Liver (tissue), 9 donors: ENCODE measurements around the gene CLTRN. TPM values are rescaled to one million over a fixed set of nuclear protein-coding genes. Genes with fewer than 3 reads are reported as not detected.

ENCODE experiments used
- DNase-seq: peaks from one replicate; pipeline ENCODE4 v3.0.0-alpha.2; 2017; ENCODE audit warnings: low spot score
- H3K27ac ChIP-seq, 2 donors: one replicate each; pipeline ENCODE4 v1.7.0; 2013; ENCODE audit warnings: inconsistent platforms in 2 of 2, low read length in 2 of 2, control low read depth in 1 of 2, low read depth in 1 of 2, mild to moderate bottlenecking in 1 of 2
- H3K27me3 ChIP-seq, 4 donors: one replicate each; pipeline versions ENCODE4 v1.6.1 to v1.7.0; 2013; ENCODE audit warnings: low read length in 3 of 4, inconsistent platforms in 1 of 4, mild to moderate bottlenecking in 1 of 4, moderate library complexity in 1 of 4; ENCODE audit not compliant: control insufficient read depth in 4 of 4, insufficient read depth in 4 of 4
- H3K36me3 ChIP-seq, 4 donors: one replicate each; pipeline versions ENCODE4 v1.6.1 to v1.7.0; 2013; ENCODE audit warnings: low read length in 3 of 4, mild to moderate bottlenecking in 3 of 4, low read depth in 1 of 4, moderate library complexity in 1 of 4; ENCODE audit not compliant: control insufficient read depth in 4 of 4, insufficient read depth in 3 of 4
- H3K4me1 ChIP-seq, 4 donors: one replicate each; pipeline versions ENCODE4 v1.6.1 to v1.7.0; 2013; ENCODE audit warnings: low read length in 3 of 4, mild to moderate bottlenecking in 3 of 4, moderate library complexity in 1 of 4; ENCODE audit not compliant: control insufficient read depth in 4 of 4, insufficient read depth in 4 of 4
- H3K4me3 ChIP-seq, 3 donors: one replicate each; pipeline versions ENCODE4 v1.6.1 to v1.7.0; 2013; ENCODE audit warnings: low read length in 3 of 3, control low read depth in 1 of 3, low read depth in 1 of 3, mild to moderate bottlenecking in 1 of 3
- H3K9ac ChIP-seq, 2 donors: one replicate each; pipeline ENCODE4 v1.7.0; 2013; ENCODE audit warnings: low read length in 2 of 2, mild to moderate bottlenecking in 2 of 2, moderate library complexity in 2 of 2, control low read depth in 1 of 2, low read depth in 1 of 2
- H3K9me3 ChIP-seq, 4 donors: one replicate each; pipeline versions ENCODE4 v1.6.1 to v1.7.0; 2013; ENCODE audit warnings: low read length in 3 of 4; ENCODE audit not compliant: control insufficient read depth in 4 of 4
- CTCF ChIP-seq: fragments of 150-350 bp; IDR thresholded peaks from 2 replicates; pipeline ENCODE4 v1.5.1; 2017; ENCODE audit warnings: improper control_type of control experiment, low read depth, low read length; ENCODE audit not compliant: missing input control
- EGR1 ChIP-seq, 2 donors: IDR thresholded peaks; 2 replicates each; pipeline ENCODE4 v1.6.1; 2016 to 2018; ENCODE audit warnings: antibody characterized with exemption in 2 of 2, low read depth in 2 of 2
- FOXA1 ChIP-seq: IDR thresholded peaks from 2 replicates; pipeline ENCODE4 v1.6.1; 2016; ENCODE audit warnings: antibody characterized with exemption
- FOXA2 ChIP-seq: IDR thresholded peaks from 2 replicates; pipeline ENCODE4 v1.6.1; 2016; ENCODE audit warnings: antibody characterized with exemption
- HNF4A ChIP-seq, 2 donors: conservative IDR thresholded peaks; 2 replicates each; pipeline ENCODE4 v1.6.1; 2016; ENCODE audit warnings: antibody characterized with exemption in 2 of 2, mild to moderate bottlenecking in 2 of 2
- NR2F2 ChIP-seq: IDR thresholded peaks from 2 replicates; pipeline ENCODE4 v1.6.1; 2016; ENCODE audit warnings: antibody characterized with exemption
- RAD21 ChIP-seq, 2 donors: IDR thresholded peaks; 2 replicates each; pipeline ENCODE4 v1.6.1; 2016; ENCODE audit warnings: antibody characterized with exemption in 2 of 2, mild to moderate bottlenecking in 2 of 2
- SP1 ChIP-seq: IDR thresholded peaks from 2 replicates; pipeline ENCODE4 v1.6.1; 2018; ENCODE audit warnings: antibody characterized with exemption, mild to moderate bottlenecking
- TAF1 ChIP-seq: conservative IDR thresholded peaks from 2 replicates; pipeline ENCODE4 v1.6.1; 2016; ENCODE audit warnings: antibody characterized with exemption, mild to moderate bottlenecking
- YY1 ChIP-seq: IDR thresholded peaks from 2 replicates; pipeline ENCODE4 v1.6.1; 2016; ENCODE audit warnings: antibody characterized with exemption, mild to moderate bottlenecking
- WGBS: extraction: QIAGEN DNeasy Blood & Tissue Kit; methylation state at CpG from one replicate; pipeline ENCODE4 v1.1.7; 2013; 5-methylcytosine and 5-hydroxymethylcytosine counted together
- polyA plus RNA-seq, 2 donors: library from polyadenylated mRNA; stranded (reverse) in 1 of 2; unstranded in 1 of 2; fragments of 200-250 nt in 1 of 2; fragments of >200 nt in 1 of 2; fragmentation: Nextera tagmentation in 1 of 2; extraction: Ambion mirVana in 1 of 2; gene quantifications; one replicate each; pipeline versions ENCODE4 v1.2.1 to v1.2.3, GENCODE V29; 2013 to 2015
- total RNA-seq, 2 donors: library from RNA; depleted of rRNA; stranded (reverse); fragments of >200 nt; gene quantifications; one replicate each; pipeline ENCODE4 v1.2.3, GENCODE V29; 2014
- TF ChIP-seq, protein P1 (sequence below): IDR thresholded peaks from 2 replicates; pipeline ENCODE4 v1.6.1; 2016; ENCODE audit warnings: antibody characterized with exemption
- TF ChIP-seq, protein P2 (sequence below): IDR thresholded peaks from 2 replicates; pipeline ENCODE4 v1.6.1; 2016; ENCODE audit warnings: antibody characterized with exemption, mild to moderate bottlenecking
- TF ChIP-seq, protein P3 (sequence below): IDR thresholded peaks from 2 replicates; pipeline ENCODE4 v1.6.1; 2016; ENCODE audit warnings: antibody characterized with exemption
- TF ChIP-seq, protein P4 (sequence below): IDR thresholded peaks from 2 replicates; pipeline ENCODE4 v1.6.1; 2016; ENCODE audit warnings: antibody characterized with exemption
- donor health status: healthy.
- donor health status: healthy.
- donor health status: healthy.
- donor health status: healthy.
- donor health status: healthy.

Gene CLTRN
- total and polyA plus RNA-seq, 4 donors = 1.5 to 11.0 (median 5.0) TPM

DNA sequence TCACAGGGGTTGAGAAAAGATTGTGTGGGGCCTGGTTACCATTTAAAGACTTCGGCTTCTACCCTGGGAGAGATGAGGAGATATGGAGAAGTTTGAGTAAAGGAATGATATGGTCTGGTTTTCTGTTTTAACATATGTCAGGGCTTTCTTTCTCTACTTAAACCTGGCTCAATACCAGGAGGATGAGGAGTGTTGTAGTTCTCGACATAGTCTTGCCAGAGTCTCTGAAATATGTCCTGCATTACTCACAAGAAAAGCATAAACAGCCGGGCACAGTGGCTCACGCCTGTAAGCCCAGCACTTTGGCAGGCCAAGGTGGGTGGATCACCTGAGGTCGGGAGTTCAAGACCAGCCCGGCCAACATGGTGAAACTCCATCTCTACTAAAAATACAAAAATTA, 47.5 kb downstream of the CLTRN start:
- Histone ChIP-seq H3K9me3 (no peaks in the 10 kb centered on the region), H3K4me1 (no peaks in the 10 kb centered on the region), H3K4me3 (no peak overlapping the region), H3K27me3 (no peaks in the 10 kb centered on the region), H3K36me3 (peaks cover 0 to 1% (median 0%) of the 10 kb centered on the region in 4 donors), H3K9ac (no peak overlapping the region), H3K27ac (no peak overlapping the region)
- TF ChIP-seq FOXA2 (no peak), YY1 (no peak), FOXA1 (no peak), RAD21 (IDR thresholded peaks at IDR 0.05) (no peak), SP1 (no peak), NR2F2 (no peak), EGR1 (IDR thresholded peaks at IDR 0.05; ENCODE audit: low read depth in 2 of 2) (no peak)
- TF ChIP-seq, protein P1, sequence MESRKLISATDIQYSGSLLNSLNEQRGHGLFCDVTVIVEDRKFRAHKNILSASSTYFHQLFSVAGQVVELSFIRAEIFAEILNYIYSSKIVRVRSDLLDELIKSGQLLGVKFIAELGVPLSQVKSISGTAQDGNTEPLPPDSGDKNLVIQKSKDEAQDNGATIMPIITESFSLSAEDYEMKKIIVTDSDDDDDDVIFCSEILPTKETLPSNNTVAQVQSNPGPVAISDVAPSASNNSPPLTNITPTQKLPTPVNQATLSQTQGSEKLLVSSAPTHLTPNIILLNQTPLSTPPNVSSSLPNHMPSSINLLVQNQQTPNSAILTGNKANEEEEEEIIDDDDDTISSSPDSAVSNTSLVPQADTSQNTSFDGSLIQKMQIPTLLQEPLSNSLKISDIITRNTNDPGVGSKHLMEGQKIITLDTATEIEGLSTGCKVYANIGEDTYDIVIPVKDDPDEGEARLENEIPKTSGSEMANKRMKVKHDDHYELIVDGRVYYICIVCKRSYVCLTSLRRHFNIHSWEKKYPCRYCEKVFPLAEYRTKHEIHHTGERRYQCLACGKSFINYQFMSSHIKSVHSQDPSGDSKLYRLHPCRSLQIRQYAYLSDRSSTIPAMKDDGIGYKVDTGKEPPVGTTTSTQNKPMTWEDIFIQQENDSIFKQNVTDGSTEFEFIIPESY = no peak
- TF ChIP-seq, protein P2, sequence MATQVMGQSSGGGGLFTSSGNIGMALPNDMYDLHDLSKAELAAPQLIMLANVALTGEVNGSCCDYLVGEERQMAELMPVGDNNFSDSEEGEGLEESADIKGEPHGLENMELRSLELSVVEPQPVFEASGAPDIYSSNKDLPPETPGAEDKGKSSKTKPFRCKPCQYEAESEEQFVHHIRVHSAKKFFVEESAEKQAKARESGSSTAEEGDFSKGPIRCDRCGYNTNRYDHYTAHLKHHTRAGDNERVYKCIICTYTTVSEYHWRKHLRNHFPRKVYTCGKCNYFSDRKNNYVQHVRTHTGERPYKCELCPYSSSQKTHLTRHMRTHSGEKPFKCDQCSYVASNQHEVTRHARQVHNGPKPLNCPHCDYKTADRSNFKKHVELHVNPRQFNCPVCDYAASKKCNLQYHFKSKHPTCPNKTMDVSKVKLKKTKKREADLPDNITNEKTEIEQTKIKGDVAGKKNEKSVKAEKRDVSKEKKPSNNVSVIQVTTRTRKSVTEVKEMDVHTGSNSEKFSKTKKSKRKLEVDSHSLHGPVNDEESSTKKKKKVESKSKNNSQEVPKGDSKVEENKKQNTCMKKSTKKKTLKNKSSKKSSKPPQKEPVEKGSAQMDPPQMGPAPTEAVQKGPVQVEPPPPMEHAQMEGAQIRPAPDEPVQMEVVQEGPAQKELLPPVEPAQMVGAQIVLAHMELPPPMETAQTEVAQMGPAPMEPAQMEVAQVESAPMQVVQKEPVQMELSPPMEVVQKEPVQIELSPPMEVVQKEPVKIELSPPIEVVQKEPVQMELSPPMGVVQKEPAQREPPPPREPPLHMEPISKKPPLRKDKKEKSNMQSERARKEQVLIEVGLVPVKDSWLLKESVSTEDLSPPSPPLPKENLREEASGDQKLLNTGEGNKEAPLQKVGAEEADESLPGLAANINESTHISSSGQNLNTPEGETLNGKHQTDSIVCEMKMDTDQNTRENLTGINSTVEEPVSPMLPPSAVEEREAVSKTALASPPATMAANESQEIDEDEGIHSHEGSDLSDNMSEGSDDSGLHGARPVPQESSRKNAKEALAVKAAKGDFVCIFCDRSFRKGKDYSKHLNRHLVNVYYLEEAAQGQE = no peak
- TF ChIP-seq, protein P3, sequence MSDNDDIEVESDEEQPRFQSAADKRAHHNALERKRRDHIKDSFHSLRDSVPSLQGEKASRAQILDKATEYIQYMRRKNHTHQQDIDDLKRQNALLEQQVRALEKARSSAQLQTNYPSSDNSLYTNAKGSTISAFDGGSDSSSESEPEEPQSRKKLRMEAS = no peak
- TF ChIP-seq, protein P4, sequence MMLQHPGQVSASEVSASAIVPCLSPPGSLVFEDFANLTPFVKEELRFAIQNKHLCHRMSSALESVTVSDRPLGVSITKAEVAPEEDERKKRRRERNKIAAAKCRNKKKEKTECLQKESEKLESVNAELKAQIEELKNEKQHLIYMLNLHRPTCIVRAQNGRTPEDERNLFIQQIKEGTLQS = no peak
- DNase-seq = no peak
- 95% methylated on average over 6 of the region's 6 CpGs for WGBS

GRCh38 chrX:15616531-15616930, 48.1 kb downstream of the CLTRN start:
- no peaks in the 10 kb centered on the region for H3K9me3 ChIP-seq
- H3K36me3 ChIP-seq = peaks cover 0 to 1% (median 0%) of the 10 kb centered on the region in 4 donors
- 92% methylated on average over 3 of the region's 3 CpGs for WGBS
- no peaks in the 10 kb centered on the region for H3K27me3 ChIP-seq
- H3K9ac ChIP-seq = no peak overlapping the region
- TF ChIP-seq, protein P2 = no peak
- TF ChIP-seq FOXA1 (no peak), HNF4A (conservative IDR thresholded peaks at IDR 0.05) (no peak), YY1 (no peak), NR2F2 (no peak), TAF1 (no peak), RAD21 (IDR thresholded peaks at IDR 0.05) (no peak), CTCF (no peak)
- TF ChIP-seq, protein P1 = no peak
- no peak overlapping the region for H3K27ac ChIP-seq
- DNase-seq = no peak
- no peak overlapping the region for H3K4me3 ChIP-seq
- H3K4me1 ChIP-seq = no peaks in the 10 kb centered on the region
